Loucy (cell line): ENCODE data around the gene TAGAP.

Source experiments
- H2AFZ ChIP-seq: fragments of 200-600 bp; sonication (generic); 2 replicates; pipeline ENCODE4 v1.6.0; 2016; ENCODE audit warnings: antibody characterized with exemption, mild to moderate bottlenecking, low read length, moderate library complexity
- H3F3A ChIP-seq: fragments of 200-600 bp; 2 replicates; pipeline ENCODE4 v1.6.0; 2016; ENCODE audit warnings: antibody characterized with exemption, low read depth, mild to moderate bottlenecking
- H3K27me3 ChIP-seq: fragments of 200-600 bp; sonication (generic); 2 replicates; pipeline ENCODE4 v1.6.1; 2014; ENCODE audit warnings: low read length, mild to moderate bottlenecking; ENCODE audit not compliant: insufficient read depth, poor library complexity, severe bottlenecking
- H3K36me3 ChIP-seq: fragments of 200-600 bp; sonication (generic); 2 replicates; pipeline ENCODE4 v1.6.1; 2016; ENCODE audit warnings: low read length; ENCODE audit not compliant: insufficient read depth
- H3K4me1 ChIP-seq: fragments of 200-600 bp; sonication (generic); 2 replicates; pipeline ENCODE4 v1.5.1; 2014; ENCODE audit warnings: low read length, mild to moderate bottlenecking; ENCODE audit not compliant: insufficient read depth, poor library complexity, severe bottlenecking
- H3K4me2 ChIP-seq: fragments of 200-600 bp; sonication (generic); 2 replicates; pipeline ENCODE4 v1.6.0; 2014; ENCODE audit warnings: antibody characterized with exemption, low read length, low read depth, mild to moderate bottlenecking; ENCODE audit not compliant: poor library complexity, severe bottlenecking
- H3K4me3 ChIP-seq: fragments of 200-600 bp; sonication (generic); 2 replicates; pipeline ENCODE4 v1.5.1; 2014; ENCODE audit warnings: low read length, mild to moderate bottlenecking, mixed read lengths; ENCODE audit not compliant: poor library complexity, severe bottlenecking
- H3K79me2 ChIP-seq: fragments of 200-600 bp; sonication (generic); 2 replicates; pipeline ENCODE4 v1.6.1; 2014; ENCODE audit warnings: low read length; ENCODE audit not compliant: insufficient read depth
- H3K9ac ChIP-seq: fragments of 200-600 bp; sonication (generic); 2 replicates; pipeline ENCODE4 v1.6.0; 2014; ENCODE audit warnings: mild to moderate bottlenecking, low read depth, low read length, moderate library complexity; ENCODE audit not compliant: poor library complexity, severe bottlenecking
- H3K9me2 ChIP-seq: fragments of 200-600 bp; sonication (generic); replicated peaks from 2 replicates; pipeline ENCODE4 v1.6.1; 2016; ENCODE audit warnings: low read depth, low read length, mixed read lengths
- H3K9me3 ChIP-seq: fragments of 200-600 bp; sonication (generic); 2 replicates; pipeline ENCODE4 v1.6.1; 2014; ENCODE audit warnings: mild to moderate bottlenecking, antibody characterized with exemption, low read length, low read depth; ENCODE audit not compliant: insufficient read depth
- H4K20me1 ChIP-seq: fragments of 200-600 bp; sonication (generic); 2 replicates; pipeline ENCODE4 v1.6.0; 2014; ENCODE audit warnings: antibody characterized with exemption, low read length, mild to moderate bottlenecking; ENCODE audit not compliant: insufficient read depth, poor library complexity, severe bottlenecking
- CTCF ChIP-seq: fragments of 200-600 bp; sonication (generic); conservative IDR thresholded peaks from 2 replicates; pipeline ENCODE4 v1.5.1; 2014; ENCODE audit warnings: mild to moderate bottlenecking, antibody characterized with exemption, low read length
- EZH2phosphoT487 ChIP-seq: fragments of 200-600 bp; IDR thresholded peaks from 2 replicates; pipeline ENCODE4 v1.6.1; 2018; ENCODE audit warnings: antibody characterized with exemption, mild to moderate bottlenecking, moderate library complexity, borderline replicate concordance

Gene TAGAP

DNA sequence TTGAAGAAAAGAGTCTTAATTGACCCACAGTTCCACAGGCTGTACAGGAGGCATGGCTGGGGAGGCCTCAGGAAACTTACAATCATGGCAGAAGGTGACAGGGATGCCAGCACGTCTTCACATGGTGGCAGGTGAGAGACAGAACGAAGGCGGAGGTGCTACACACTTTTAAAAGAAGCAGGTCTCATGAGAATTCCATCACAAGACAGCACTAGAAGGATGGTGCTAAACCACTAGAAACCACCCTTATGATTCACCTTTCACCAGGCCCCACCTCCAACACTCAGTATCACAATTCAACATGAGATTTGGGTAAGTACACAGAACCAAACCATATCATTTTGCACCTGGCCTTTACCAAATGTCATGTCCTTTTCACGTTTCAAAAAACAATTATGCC is 20.9 kb downstream of the TAGAP start:
- Histone ChIP-seq H3K36me3 (no peaks in the 10 kb centered on the region), H3K4me3 (no peak overlapping the region), H3F3A (no peaks in the 10 kb centered on the region), H3K79me2 (no peaks in the 10 kb centered on the region), H3K9ac (no peak overlapping the region), H3K4me2 (no peak overlapping the region), H3K9me3 (peaks cover 12% of the 10 kb centered on the region; the same call in 1 of the 2 replicates), H3K9me2 (no peaks in the 10 kb centered on the region), H2AFZ (no peak overlapping the region), H4K20me1 (no peaks in the 10 kb centered on the region), H3K4me1 (peaks cover 1% of the 10 kb centered on the region), H3K27me3 (no peaks in the 10 kb centered on the region)
- TF ChIP-seq EZH2phosphoT487 (no peak), CTCF (no peak)

DNA sequence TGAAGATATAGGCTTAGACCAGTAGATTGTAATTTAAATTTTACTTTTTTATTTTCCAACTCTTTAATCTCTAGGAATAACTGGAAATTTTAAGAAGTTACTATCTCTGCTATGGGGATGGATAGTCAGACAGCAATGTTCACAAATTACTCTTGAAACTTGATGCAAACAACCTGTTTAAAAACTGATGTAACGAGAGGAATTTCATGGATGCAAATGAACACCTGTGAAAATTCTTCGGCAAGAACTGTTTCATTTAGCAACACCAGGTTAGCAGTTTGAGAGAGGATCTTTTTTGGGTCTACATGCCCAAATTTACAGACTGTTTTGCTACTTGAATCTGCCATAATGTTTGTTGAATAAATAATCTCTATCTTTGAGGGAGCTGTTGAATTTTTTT is 24.8 kb downstream of the TAGAP start:
- no peak overlapping the region for H3K4me2 ChIP-seq
- TF ChIP-seq CTCF (no peak), EZH2phosphoT487 (no peak)

GRCh38 chr6:159017757-159018559 is 26.8 kb downstream of the TAGAP start:
- H3K9ac ChIP-seq: no peak overlapping the region
- H3K4me2 ChIP-seq: peak overlapping the region; percentile 45
- peak overlapping the region; percentile 7 for H3K4me3 ChIP-seq
- no peaks in the 10 kb centered on the region for H3K9me2 ChIP-seq
- no peak for TF ChIP-seq CTCF
- TF ChIP-seq EZH2phosphoT487: no peak
- H4K20me1 ChIP-seq: no peaks in the 10 kb centered on the region
- no peaks in the 10 kb centered on the region for H3K9me3 ChIP-seq
- peaks cover 17% of the 10 kb centered on the region for H3K4me1 ChIP-seq
- H2AFZ ChIP-seq: no peak overlapping the region
- no peaks in the 10 kb centered on the region for H3K27me3 ChIP-seq
- no peaks in the 10 kb centered on the region for H3K79me2 ChIP-seq
- H3K36me3 ChIP-seq: no peaks in the 10 kb centered on the region
- H3F3A ChIP-seq: 0 out of 2 replicates have a peak, but pooled peaks cover 3% of the 10 kb centered on the region

More for the DNA sequence above, 24.8 kb downstream of the TAGAP start:
- no peak overlapping the region for H2AFZ ChIP-seq
- H3K9ac ChIP-seq: no peak overlapping the region
- peaks cover 7% of the 10 kb centered on the region; the same call in 1 of the 2 replicates for H3K9me3 ChIP-seq
- H3K27me3 ChIP-seq: no peaks in the 10 kb centered on the region
- H4K20me1 ChIP-seq: no peaks in the 10 kb centered on the region
- H3F3A ChIP-seq: 0 out of 2 replicates have a peak, but pooled peaks cover 3% of the 10 kb centered on the region
- H3K36me3 ChIP-seq: no peaks in the 10 kb centered on the region
- no peaks in the 10 kb centered on the region for H3K9me2 ChIP-seq
- peaks cover 17% of the 10 kb centered on the region for H3K4me1 ChIP-seq
- H3K79me2 ChIP-seq: no peaks in the 10 kb centered on the region
- H3K4me3 ChIP-seq: no peak overlapping the region
